ENCODE data around the gene NEURL1. TPM values are rescaled to one million over a fixed set of nuclear protein-coding genes. Genes with fewer than 3 reads are reported as not detected.

Gene NEURL1
- total and polyA plus RNA-seq, 2 experiments from 2014 or later, result 1.1 to 1.5 TPM

- TF ChIP-seq EZH2 (IDR thresholded peaks at IDR 0.05; ENCODE audit: insufficient read depth, poor library complexity, severe bottlenecking), result no peak
- TF ChIP-seq EZH2phosphoT487 (IDR thresholded peaks at IDR 0.05; ENCODE audit: insufficient read depth, low read depth), result no peak
Observed at GRCh38 chr10:103635580-103635979, 142.1 kb downstream of the NEURL1 start.

GRCh38 chr10:103636492-103636891 is 143.0 kb downstream of the NEURL1 start:
- no peaks in the 10 kb centered on the region for H4K20me1 ChIP-seq (ENCODE audit: insufficient read depth)
- in situ Hi-C loops (cut with MboI), result no loop called here
- TF ChIP-seq EZH2 (IDR thresholded peaks at IDR 0.05; ENCODE audit: insufficient read depth, poor library complexity, severe bottlenecking), result no peak
- no peak for TF ChIP-seq EZH2phosphoT487 (IDR thresholded peaks at IDR 0.05; ENCODE audit: insufficient read depth, low read depth)
- 64 to 65% methylated on average over 5 of the region's 5 CpGs for WGBS, 2 experiments (ENCODE audit: low coverage in 1 of 2, low lambda C conversion rate in 2 of 2, missing lambda C conversion rate in 2 of 2)
- no peaks in the 10 kb centered on the region for H3K9me3 ChIP-seq (ENCODE audit: low read depth)
- peak overlapping the region; percentile 75 for H3K9ac ChIP-seq
- DNase-seq, result no peak
- H3K4me2 ChIP-seq (ENCODE audit: unreplicated experiment), result peak overlapping the region; percentile 62
- H3K79me2 ChIP-seq (ENCODE audit: insufficient read depth), result peaks cover 96% of the 10 kb centered on the region
- H2AFZ ChIP-seq, result no peak overlapping the region
- peak overlapping the region; percentile 94 for H3K27ac ChIP-seq
- H3F3A ChIP-seq (ENCODE audit: insufficient read depth), result peaks cover 47% of the 10 kb centered on the region
- H3K27me3 ChIP-seq (replicated peaks; ENCODE audit: insufficient read depth), result no peaks in the 10 kb centered on the region
- no peak overlapping the region for H3K4me3 ChIP-seq
- no peaks in the 10 kb centered on the region for H3K9me2 ChIP-seq (ENCODE audit: insufficient read depth)
- 0 out of 2 replicates have a peak, but pooled peaks cover 3% of the 10 kb centered on the region for H3K36me3 ChIP-seq (ENCODE audit: low read depth)
- peaks cover 64% of the 10 kb centered on the region for H3K4me1 ChIP-seq (ENCODE audit: insufficient read depth)

More at GRCh38 chr10:103635580-103635979, 142.1 kb downstream of the NEURL1 start:
- Histone ChIP-seq H3K36me3 (ENCODE audit: low read depth) (no peaks in the 10 kb centered on the region), H3K4me2 (ENCODE audit: unreplicated experiment) (no peak overlapping the region), H3K4me3 (no peak overlapping the region), H3K27me3 (replicated peaks; ENCODE audit: insufficient read depth) (no peaks in the 10 kb centered on the region), H3K4me1 (ENCODE audit: insufficient read depth) (peaks cover 61% of the 10 kb centered on the region), H2AFZ (no peak overlapping the region), H4K20me1 (ENCODE audit: insufficient read depth) (no peaks in the 10 kb centered on the region), H3K9me2 (ENCODE audit: insufficient read depth) (no peaks in the 10 kb centered on the region), H3K79me2 (ENCODE audit: insufficient read depth) (peaks cover 96% of the 10 kb centered on the region), H3F3A (ENCODE audit: insufficient read depth) (peaks cover 45% of the 10 kb centered on the region), H3K9ac (peak overlapping the region; percentile 35; the same call in 1 of the 2 replicates), H3K9me3 (ENCODE audit: low read depth) (no peaks in the 10 kb centered on the region), H3K27ac (peak overlapping the region; percentile 94)
- WGBS, 2 experiments (ENCODE audit: low coverage in 1 of 2, low lambda C conversion rate in 2 of 2, missing lambda C conversion rate in 2 of 2), result 28 to 38% methylated on average over 5 of the region's 5 CpGs
- no peak for DNase-seq
- in situ Hi-C loops (cut with MboI), result no loop called here

GRCh38 chr10:103637011-103637410 is 143.5 kb downstream of the NEURL1 start:
- Histone ChIP-seq H3K4me3 (no peak overlapping the region), H3K36me3 (ENCODE audit: low read depth) (0 out of 2 replicates have a peak, but pooled peaks cover 3% of the 10 kb centered on the region), H3F3A (ENCODE audit: insufficient read depth) (peaks cover 48% of the 10 kb centered on the region), H3K9me2 (ENCODE audit: insufficient read depth) (no peaks in the 10 kb centered on the region), H3K27me3 (replicated peaks; ENCODE audit: insufficient read depth) (no peaks in the 10 kb centered on the region), H4K20me1 (ENCODE audit: insufficient read depth) (no peaks in the 10 kb centered on the region), H3K27ac (peak overlapping the region; percentile 94), H3K9ac (peak overlapping the region; percentile 75), H3K9me3 (ENCODE audit: low read depth) (no peaks in the 10 kb centered on the region), H3K79me2 (ENCODE audit: insufficient read depth) (peaks cover 96% of the 10 kb centered on the region), H3K4me2 (ENCODE audit: unreplicated experiment) (peak overlapping the region; percentile 62), H3K4me1 (ENCODE audit: insufficient read depth) (peaks cover 59% of the 10 kb centered on the region), H2AFZ (no peak overlapping the region)
- WGBS, 2 experiments (ENCODE audit: low coverage in 1 of 2, low lambda C conversion rate in 2 of 2, missing lambda C conversion rate in 2 of 2), result 29 to 32% methylated on average over 10 of the region's 10 CpGs
- no peak for TF ChIP-seq EZH2 (IDR thresholded peaks at IDR 0.05; ENCODE audit: insufficient read depth, poor library complexity, severe bottlenecking)
- no peak for TF ChIP-seq EZH2phosphoT487 (IDR thresholded peaks at IDR 0.05; ENCODE audit: insufficient read depth, low read depth)
- in situ Hi-C loops (cut with MboI), result no loop called here
- DNase-seq, result peak; percentile 79

GRCh38 chr10:103637927-103638557 is 144.5 kb downstream of the NEURL1 start:
- Histone ChIP-seq H3K4me2 (ENCODE audit: unreplicated experiment) (peak overlapping the region; percentile 62), H3K4me1 (ENCODE audit: insufficient read depth) (peaks cover 55% of the 10 kb centered on the region), H3K4me3 (peak overlapping the region; percentile 7; the same call in 1 of the 2 replicates)

More at GRCh38 chr10:103637927-103638557, 144.5 kb downstream of the NEURL1 start:
- DNase-seq, result peak; percentile 98
- Histone ChIP-seq H2AFZ (no peak overlapping the region), H3F3A (ENCODE audit: insufficient read depth) (peaks cover 49% of the 10 kb centered on the region), H3K27me3 (replicated peaks; ENCODE audit: insufficient read depth) (no peaks in the 10 kb centered on the region), H3K9ac (peak overlapping the region; percentile 75), H3K9me3 (ENCODE audit: low read depth) (no peaks in the 10 kb centered on the region), H3K9me2 (ENCODE audit: insufficient read depth) (no peaks in the 10 kb centered on the region), H3K36me3 (ENCODE audit: low read depth) (peaks cover 8% of the 10 kb centered on the region; the same call in 1 of the 2 replicates), H4K20me1 (ENCODE audit: insufficient read depth) (no peaks in the 10 kb centered on the region), H3K27ac (peak overlapping the region; percentile 94), H3K79me2 (ENCODE audit: insufficient read depth) (peaks cover 96% of the 10 kb centered on the region)
- in situ Hi-C loops (cut with MboI), result no loop called here
- TF ChIP-seq EZH2 (IDR thresholded peaks at IDR 0.05; ENCODE audit: insufficient read depth, poor library complexity, severe bottlenecking), result no peak
- no peak for TF ChIP-seq EZH2phosphoT487 (IDR thresholded peaks at IDR 0.05; ENCODE audit: insufficient read depth, low read depth)
- WGBS, 2 experiments (ENCODE audit: low coverage in 1 of 2, low lambda C conversion rate in 2 of 2, missing lambda C conversion rate in 2 of 2), result 11 to 18% methylated on average over 19 of the region's 19 CpGs

Data from GM23248 (cell line).